Cardiac fibroblast (primary cell): Measurements from ENCODE around the gene UBE2G2.

Experiments
- DNase-seq, 2 donors: peaks; one replicate each; pipeline versions ENCODE4 v3.0.0 to v3.0.0-alpha.2; 2010; ENCODE audit warnings: low read depth in 2 of 2
- H3K4me3 ChIP-seq, 2 donors: replicated peaks in 1 of 2; 1 replicate in 1 of 2; 2 replicates in 1 of 2; pipeline ENCODE4 v1.5.1; 2011; ENCODE audit warnings: low read depth in 2 of 2, low read length in 2 of 2, mild to moderate bottlenecking in 2 of 2, moderate library complexity in 1 of 2
- CTCF ChIP-seq: IDR thresholded peaks from one replicate; pipeline ENCODE4 v1.5.1; 2011; ENCODE audit warnings: low read depth, mild to moderate bottlenecking, low read length, inconsistent platforms

Gene UBE2G2

GRCh38 chr21:44804762-44805161, 3.1 kb upstream of the UBE2G2 start:
- no peak overlapping the region for H3K4me3 ChIP-seq
- DNase-seq = no peak
- TF ChIP-seq CTCF = no peak

GRCh38 chr21:44803651-44804050, 2.0 kb upstream of the UBE2G2 start:
- H3K4me3 ChIP-seq = no peak overlapping the region
- DNase-seq = no peak
- no peak for TF ChIP-seq CTCF

- peak in 1 of 2 donors; percentile 13 for DNase-seq
- peak overlapping the region; percentile 88 to 90 for H3K4me3 ChIP-seq
These were observed 955 bp upstream of the UBE2G2 start for GRCh38 chr21:44802396-44803153.

GRCh38 chr21:44800971-44801467, 601 bp downstream of the UBE2G2 start:
- peak overlapping the region; percentile 88 to 90 for H3K4me3 ChIP-seq
- peak; percentile 31 to 49 for DNase-seq

More at GRCh38 chr21:44802396-44803153, 955 bp upstream of the UBE2G2 start:
- no peak for TF ChIP-seq CTCF

GRCh38 chr21:44800103-44800502, 1.5 kb downstream of the UBE2G2 start:
- DNase-seq = peak; percentile 69 to 72
- H3K4me3 ChIP-seq = peak overlapping the region; percentile 11 to 90
- peak; percentile 41 for TF ChIP-seq CTCF

More at GRCh38 chr21:44800971-44801467, 601 bp downstream of the UBE2G2 start:
- peak; percentile 37 for TF ChIP-seq CTCF

- H3K4me3 ChIP-seq = no peak overlapping the region
- no peak for TF ChIP-seq CTCF
- no peak for DNase-seq
These were observed 2.0 kb downstream of the UBE2G2 start for GRCh38 chr21:44799646-44800045.
